HepG2 (cell line): Measurements from ENCODE around the gene PPARA. TPM values are rescaled to one million over a fixed set of nuclear protein-coding genes. Genes with fewer than 3 reads are reported as not detected.

Experiments used
- ATAC-seq: fragments of 200-7000 bp; cut with Tn5 transposase; 3 replicates; pipeline ENCODE4 v1.9.1; 2020; ENCODE audit warnings: mild to moderate bottlenecking, moderate library complexity
- BruUV-seq: library from RNA; stranded (reverse); fragments of 400-500 nt; replicated peaks from 2 replicates; lab custom pipeline; 2021; lab: Mats Ljungman, UMichigan
- CTCF ChIA-PET: fragments of 300-600 bp; formaldehyde crosslinking; extraction: SDS; loops from one replicate; lab custom pipeline; 2021; ENCODE audit warnings: low total read pairs, inconsistent platforms, low intra/inter-chr PET ratio; lab: Yijun Ruan, JAX
- POLR2A ChIA-PET: fragments of 350-600 bp; sonication (Branson Sonifier 250); formaldehyde crosslinking; loops from one replicate; lab custom pipeline; 2020; ENCODE audit warnings: antibody characterized with exemption, inconsistent platforms; lab: Yijun Ruan, JAX
- DNase-seq: peaks from one replicate; pipeline ENCODE4 v3.0.0-alpha.2; 2015; ENCODE audit warnings: low spot score
- FAIRE-seq: peaks from 3 replicates; lab custom pipeline; 2011; peaks lifted over from hg19 to GRCh38; lab: Jason Lieb, UNC
- H2AFZ ChIP-seq: one replicate; pipeline ENCODE4 v1.6.1; 2011; ENCODE audit warnings: low read length, inconsistent platforms
- H3K27ac ChIP-seq: fragments of 300-600 bp; 3 replicates; pipeline ENCODE4 v1.8.0; 2011; ENCODE audit warnings: mixed run types, mild to moderate bottlenecking, mixed read lengths, low read length, inconsistent platforms; ENCODE audit not compliant: insufficient read depth; ENCODE audit errors: extremely low read length
- H3K27me3 ChIP-seq, 2 experiments: fragments of 200-600 bp in 1 of 2; 2 replicates in 1 of 2; 3 replicates in 1 of 2; pipeline versions ENCODE4 v1.6.0 to v1.8.0; 2011; ENCODE audit warnings: low read length in 2 of 2, mild to moderate bottlenecking in 2 of 2, moderate library complexity in 2 of 2, inconsistent platforms in 1 of 2; ENCODE audit not compliant: insufficient read depth in 2 of 2, control insufficient read depth in 1 of 2
- H3K36me3 ChIP-seq, 2 experiments: fragments of 200-600 bp in 1 of 2; replicated peaks in 1 of 2; 2 replicates in 1 of 2; 3 replicates in 1 of 2; pipeline versions ENCODE4 v1.5.1 to v1.8.0; 2011; ENCODE audit warnings: low read length in 2 of 2, inconsistent platforms in 1 of 2; ENCODE audit not compliant: insufficient read depth in 2 of 2, control insufficient read depth in 1 of 2
- H3K4me1 ChIP-seq: 2 replicates; pipeline ENCODE4 v1.5.1; 2012; ENCODE audit warnings: low read length, inconsistent platforms; ENCODE audit not compliant: insufficient read depth
- H3K4me2 ChIP-seq: 2 replicates; pipeline ENCODE4 v1.6.0; 2011; ENCODE audit warnings: low read depth, low read length, inconsistent platforms
- H3K4me3 ChIP-seq, 3 experiments: fragments of 200-600 bp in 1 of 3; sonication (generic), shearing (Covaris generic) in 1 of 3; replicated peaks in 1 of 3; 2 replicates each; pipeline ENCODE4 v1.5.1; 2011 to 2016; ENCODE audit warnings: low read length in 3 of 3, inconsistent platforms in 2 of 3, low read depth in 2 of 3, mild to moderate bottlenecking in 2 of 3, control low read depth in 1 of 3, mixed read lengths in 1 of 3; ENCODE audit not compliant: insufficient read depth in 1 of 3
- H3K79me2 ChIP-seq: one replicate; pipeline ENCODE4 v1.6.1; 2011; ENCODE audit warnings: low read length, inconsistent platforms; ENCODE audit not compliant: insufficient read depth
- H3K9ac ChIP-seq: 2 replicates; pipeline ENCODE4 v1.6.0; 2011; ENCODE audit warnings: mild to moderate bottlenecking, low read depth, low read length, inconsistent platforms; ENCODE audit not compliant: insufficient read depth
- H3K9me3 ChIP-seq: 2 replicates; pipeline ENCODE4 v1.5.1; 2012; ENCODE audit warnings: mild to moderate bottlenecking, low read length
- H4K20me1 ChIP-seq: 2 replicates; pipeline ENCODE4 v1.6.0; 2011; ENCODE audit warnings: inconsistent platforms, mild to moderate bottlenecking, low read length, moderate library complexity; ENCODE audit not compliant: insufficient read depth
- AHR ChIP-seq: IDR thresholded peaks from 2 replicates; pipeline ENCODE4 v1.6.1; 2018; ENCODE audit warnings: missing genetic modification reagents, missing compliant biosample characterization
- ASH2L ChIP-seq: fragments of 300-600, 200-600 bp; sonication (generic); IDR thresholded peaks from 2 replicates; pipeline ENCODE4 v1.7.0; 2017; ENCODE audit warnings: low read depth, mild to moderate bottlenecking, moderate library complexity, mixed read lengths, low read length; ENCODE audit not compliant: insufficient read length
- ELF3 ChIP-seq: IDR thresholded peaks from 2 replicates; pipeline ENCODE4 v1.6.1; 2016; ENCODE audit warnings: missing genetic modification reagents, missing compliant biosample characterization
- HES4 ChIP-seq: sonication (generic); formaldehyde crosslinking; IDR thresholded peaks from 2 replicates; pipeline ENCODE4 v1.9.0; 2021; ENCODE audit warnings: mild to moderate bottlenecking, missing genetic modification reagents, borderline replicate concordance
- KLF16 ChIP-seq, 2 experiments: sonication (generic) in 1 of 2; formaldehyde crosslinking in 1 of 2; IDR thresholded peaks; 2 replicates each; pipeline versions ENCODE4 v1.6.1 to v1.8.0; 2016 to 2023; ENCODE audit warnings: missing genetic modification reagents in 2 of 2, missing compliant biosample characterization in 1 of 2
- MIER3 ChIP-seq: IDR thresholded peaks from 2 replicates; pipeline ENCODE4 v1.6.1; 2016; ENCODE audit warnings: missing compliant biosample characterization, borderline replicate concordance
- NR2F6 ChIP-seq, 2 experiments: IDR thresholded peaks; 2 replicates each; pipeline ENCODE4 v1.6.1; 2016; ENCODE audit warnings: antibody characterized with exemption in 1 of 2, mild to moderate bottlenecking in 1 of 2
- SP140L ChIP-seq: sonication (generic); formaldehyde crosslinking; IDR thresholded peaks from 2 replicates; pipeline ENCODE4 v1.4.0; 2020; ENCODE audit warnings: missing genetic modification reagents, borderline replicate concordance
- SP2 ChIP-seq: sonication (generic); formaldehyde crosslinking; IDR thresholded peaks from 2 replicates; pipeline ENCODE4 v1.5.1; 2020; ENCODE audit warnings: mild to moderate bottlenecking, missing genetic modification reagents
- STAT5B ChIP-seq: sonication (generic); formaldehyde crosslinking; IDR thresholded peaks from 2 replicates; pipeline ENCODE4 v1.4.0; 2020; ENCODE audit warnings: missing genetic modification reagents
- XBP1 ChIP-seq: sonication (generic); formaldehyde crosslinking; IDR thresholded peaks from 2 replicates; pipeline ENCODE4 v1.5.0; 2020; ENCODE audit warnings: missing genetic modification reagents
- ZNF124 ChIP-seq: sonication (generic); formaldehyde crosslinking; IDR thresholded peaks from 2 replicates; pipeline ENCODE4 v1.4.0; 2020; ENCODE audit warnings: missing genetic modification reagents
- ZNF589 ChIP-seq: sonication (generic); formaldehyde crosslinking; conservative IDR thresholded peaks from 2 replicates; pipeline ENCODE4 v1.8.0; 2022; ENCODE audit warnings: mild to moderate bottlenecking, moderate library complexity, missing genetic modification reagents
- WGBS: methylation state at CpG from one replicate; pipeline ENCODE4 v1.1.6; 2017; ENCODE audit warnings: low lambda C conversion rate; 5-methylcytosine and 5-hydroxymethylcytosine counted together
- in situ Hi-C: cut with HindIII; loops from 2 replicates; pipeline ENCODE4 v1.10.0; 2017; ENCODE audit warnings: low pct_unique_long_range_greater_than_20kb; ENCODE audit not compliant: extremely low pct_ligation_motif_present
- intact Hi-C: fragments of 100-400 bp; cut with micrococcal nuclease; formaldehyde crosslinking; loops from one replicate; pipeline ENCODE4 v1.10.0; 2022; ENCODE audit not compliant: unreplicated experiment
- polyA plus RNA-seq, 8 experiments: library from polyadenylated mRNA; depleted of rRNA in 3 of 8; stranded (reverse) in 7 of 8; unstranded in 1 of 8; fragments of >200 nt; fragmentation: Illumina TruSeq in 4 of 8; extraction: Trizol in 4 of 8; gene quantifications; 2 replicates each; pipeline versions ENCODE4 v1.2.1 to v1.2.3, GENCODE V29; 2011 to 2016; ENCODE audit warnings: low read depth in 4 of 8, missing spikeins in 1 of 8, mixed read lengths in 1 of 8; ENCODE audit not compliant: insufficient read depth in 1 of 8
- total RNA-seq, 5 experiments: library from RNA; depleted of rRNA; stranded (reverse); fragments of >200 nt; fragmentation: Illumina TruSeq; extraction: Trizol; gene quantifications; 2 replicates each; pipeline ENCODE4 v1.2.3, GENCODE V29; 2016; ENCODE audit warnings: low read depth in 1 of 5
- TF ChIP-seq, protein P1 (sequence below): sonication (generic); formaldehyde crosslinking; IDR thresholded peaks from 2 replicates; pipeline ENCODE4 v1.8.0; 2022; ENCODE audit warnings: low read depth, missing genetic modification reagents
- TF ChIP-seq, protein P2 (sequence below): sonication (generic); formaldehyde crosslinking; IDR thresholded peaks from 2 replicates; pipeline ENCODE4 v1.4.0; 2020; ENCODE audit warnings: missing genetic modification reagents
- TF ChIP-seq, protein P3 (sequence below): sonication (generic); formaldehyde crosslinking; IDR thresholded peaks from 2 replicates; pipeline ENCODE4 v1.4.0; 2020; ENCODE audit warnings: missing genetic modification reagents
- TF ChIP-seq, protein P4 (sequence below): sonication (generic); formaldehyde crosslinking; IDR thresholded peaks from 2 replicates; pipeline ENCODE4 v1.8.0; 2022; ENCODE audit warnings: missing genetic modification reagents, low read depth, mild to moderate bottlenecking, borderline replicate concordance

The PPARA gene
- total and polyA plus RNA-seq, 2 of the 13 experiments (the other 11 are each of a cell fraction or from before 2014, with no cell fraction given), result 18.2 to 24.7 TPM

DNA sequence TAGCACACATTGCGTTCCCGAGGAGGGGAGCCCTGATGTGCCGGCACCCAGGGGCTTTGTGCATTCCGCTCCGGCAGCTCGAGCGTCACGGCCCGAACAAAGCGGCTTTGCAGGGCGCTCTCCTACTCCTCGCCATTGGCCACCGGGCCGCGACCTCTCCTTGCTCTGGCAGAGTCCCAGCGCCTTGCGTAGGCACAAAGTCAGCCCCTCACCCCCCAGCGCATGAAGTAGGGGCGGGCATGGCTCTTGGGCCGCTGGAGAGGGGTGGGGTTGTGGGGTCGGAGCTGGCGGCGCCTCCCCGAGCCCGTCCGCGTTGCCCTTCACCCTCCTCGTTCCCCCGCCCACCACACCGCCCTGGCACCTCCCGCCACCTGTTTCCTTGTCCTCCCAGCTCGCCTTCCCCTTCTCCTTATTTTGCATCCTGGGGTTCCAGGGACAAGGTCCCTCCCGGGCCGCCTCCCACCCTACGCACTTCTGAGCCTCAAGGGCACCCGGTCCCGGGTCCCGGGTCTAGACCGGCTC, 753 bp upstream of the PPARA start:
- Histone ChIP-seq H3K36me3 (peaks cover 0 to 4% of the 10 kb centered on the region in 2 experiments; a peak in 2 of 5 replicates), H2AFZ (no peak overlapping the region), H3K27ac (peak overlapping the region; percentile 77), H3K79me2 (peaks cover 7% of the 10 kb centered on the region), H3K27me3 (no peaks in the 10 kb centered on the region), H3K4me1 (peaks cover 49% of the 10 kb centered on the region), H3K4me3 (peak overlapping the region; percentile 78 to 89 (median 88)), H3K9ac (peak overlapping the region; percentile 73), H3K4me2 (peak overlapping the region; percentile 96), H3K9me3 (no peaks in the 10 kb centered on the region), H4K20me1 (no peaks in the 10 kb centered on the region)
- WGBS, result 0% methylated on average over 6 of the region's 39 CpGs
- intact Hi-C loops (no loop called here), in situ Hi-C loops (loop anchor here (25.0 kb wide), 1 partner anchor 388 kb away; the partner anchor contains the start of gene CELSR1)
- POLR2A ChIA-PET, result interaction anchor here (0.9 to 4.9 kb wide), 7 partner anchors 10 to 186 kb away, joined by 3 to 54 read pairs (median 6); partner anchors contain the start of genes TRMU and TTC38
- FAIRE-seq (no peak), ATAC-seq (peak; percentile 29), DNase-seq (no peak)
- BruUV-seq, result TSS peak; percentile 75
- CTCF ChIA-PET, result no interaction called here
- 0 out of 2 replicates have a peak, but pooled peaks have one; percentile 3 for TF ChIP-seq ELF3
- TF ChIP-seq STAT5B (CRISPR knock-in tag), result no peak
- no peak for TF ChIP-seq ZNF589
- TF ChIP-seq, protein P1, sequence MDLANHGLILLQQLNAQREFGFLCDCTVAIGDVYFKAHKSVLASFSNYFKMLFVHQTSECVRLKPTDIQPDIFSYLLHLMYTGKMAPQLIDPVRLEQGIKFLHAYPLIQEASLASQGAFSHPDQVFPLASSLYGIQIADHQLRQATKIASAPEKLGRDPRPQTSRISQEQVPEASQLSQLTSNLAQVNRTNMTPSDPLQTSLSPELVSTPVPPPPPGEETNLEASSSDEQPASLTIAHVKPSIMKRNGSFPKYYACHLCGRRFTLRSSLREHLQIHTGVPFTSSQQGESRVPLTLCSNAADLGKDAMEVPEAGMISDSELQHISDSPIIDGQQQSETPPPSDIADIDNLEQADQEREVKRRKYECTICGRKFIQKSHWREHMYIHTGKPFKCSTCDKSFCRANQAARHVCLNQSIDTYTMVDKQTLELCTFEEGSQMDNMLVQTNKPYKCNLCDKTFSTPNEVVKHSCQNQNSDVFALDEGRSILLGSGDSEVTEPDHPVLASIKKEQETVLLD (CRISPR knock-in tag), result no peak
- TF ChIP-seq ZNF124, result peak; percentile 21; the same call in 1 of the 2 replicates
- TF ChIP-seq ASH2L, result peak; percentile 26
- TF ChIP-seq MIER3 (CRISPR knock-in tag), result 0 out of 2 replicates have a peak, but pooled peaks have one; percentile 31
- TF ChIP-seq HES4 (CRISPR knock-in tag), result no peak
- TF ChIP-seq, protein P2, sequence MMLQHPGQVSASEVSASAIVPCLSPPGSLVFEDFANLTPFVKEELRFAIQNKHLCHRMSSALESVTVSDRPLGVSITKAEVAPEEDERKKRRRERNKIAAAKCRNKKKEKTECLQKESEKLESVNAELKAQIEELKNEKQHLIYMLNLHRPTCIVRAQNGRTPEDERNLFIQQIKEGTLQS (CRISPR knock-in tag), result no peak
- TF ChIP-seq, protein P3, sequence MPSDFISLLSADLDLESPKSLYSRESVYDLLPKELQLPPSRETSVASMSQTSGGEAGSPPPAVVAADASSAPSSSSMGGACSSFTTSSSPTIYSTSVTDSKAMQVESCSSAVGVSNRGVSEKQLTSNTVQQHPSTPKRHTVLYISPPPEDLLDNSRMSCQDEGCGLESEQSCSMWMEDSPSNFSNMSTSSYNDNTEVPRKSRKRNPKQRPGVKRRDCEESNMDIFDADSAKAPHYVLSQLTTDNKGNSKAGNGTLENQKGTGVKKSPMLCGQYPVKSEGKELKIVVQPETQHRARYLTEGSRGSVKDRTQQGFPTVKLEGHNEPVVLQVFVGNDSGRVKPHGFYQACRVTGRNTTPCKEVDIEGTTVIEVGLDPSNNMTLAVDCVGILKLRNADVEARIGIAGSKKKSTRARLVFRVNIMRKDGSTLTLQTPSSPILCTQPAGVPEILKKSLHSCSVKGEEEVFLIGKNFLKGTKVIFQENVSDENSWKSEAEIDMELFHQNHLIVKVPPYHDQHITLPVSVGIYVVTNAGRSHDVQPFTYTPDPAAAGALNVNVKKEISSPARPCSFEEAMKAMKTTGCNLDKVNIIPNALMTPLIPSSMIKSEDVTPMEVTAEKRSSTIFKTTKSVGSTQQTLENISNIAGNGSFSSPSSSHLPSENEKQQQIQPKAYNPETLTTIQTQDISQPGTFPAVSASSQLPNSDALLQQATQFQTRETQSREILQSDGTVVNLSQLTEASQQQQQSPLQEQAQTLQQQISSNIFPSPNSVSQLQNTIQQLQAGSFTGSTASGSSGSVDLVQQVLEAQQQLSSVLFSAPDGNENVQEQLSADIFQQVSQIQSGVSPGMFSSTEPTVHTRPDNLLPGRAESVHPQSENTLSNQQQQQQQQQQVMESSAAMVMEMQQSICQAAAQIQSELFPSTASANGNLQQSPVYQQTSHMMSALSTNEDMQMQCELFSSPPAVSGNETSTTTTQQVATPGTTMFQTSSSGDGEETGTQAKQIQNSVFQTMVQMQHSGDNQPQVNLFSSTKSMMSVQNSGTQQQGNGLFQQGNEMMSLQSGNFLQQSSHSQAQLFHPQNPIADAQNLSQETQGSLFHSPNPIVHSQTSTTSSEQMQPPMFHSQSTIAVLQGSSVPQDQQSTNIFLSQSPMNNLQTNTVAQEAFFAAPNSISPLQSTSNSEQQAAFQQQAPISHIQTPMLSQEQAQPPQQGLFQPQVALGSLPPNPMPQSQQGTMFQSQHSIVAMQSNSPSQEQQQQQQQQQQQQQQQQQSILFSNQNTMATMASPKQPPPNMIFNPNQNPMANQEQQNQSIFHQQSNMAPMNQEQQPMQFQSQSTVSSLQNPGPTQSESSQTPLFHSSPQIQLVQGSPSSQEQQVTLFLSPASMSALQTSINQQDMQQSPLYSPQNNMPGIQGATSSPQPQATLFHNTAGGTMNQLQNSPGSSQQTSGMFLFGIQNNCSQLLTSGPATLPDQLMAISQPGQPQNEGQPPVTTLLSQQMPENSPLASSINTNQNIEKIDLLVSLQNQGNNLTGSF (CRISPR knock-in tag), result no peak
- peak; percentile 23; the same call in 1 of the 2 replicates for TF ChIP-seq AHR
- TF ChIP-seq, protein P4, sequence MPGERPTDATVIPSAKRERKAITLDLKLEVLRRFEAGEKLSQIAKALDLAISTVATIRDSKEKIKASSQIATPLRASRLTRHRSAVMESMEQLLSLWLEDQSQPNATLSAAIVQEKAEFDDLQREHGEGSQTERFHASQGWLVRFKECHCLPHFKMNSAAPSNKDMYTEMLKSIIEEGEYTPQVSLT, result no peak
- no peak for TF ChIP-seq SP140L (CRISPR knock-in tag)
- 0 out of 4 replicates have a peak, but pooled peaks of 1 of the 2 experiments have one; percentile 6 for TF ChIP-seq KLF16 (CRISPR knock-in tag; IDR thresholded peaks at IDR 0.05)
- no peak; the same call in 1 of the 2 replicates for TF ChIP-seq SP2 (CRISPR knock-in tag)
- no peak for TF ChIP-seq NR2F6 (IDR thresholded peaks at IDR 0.05)
- peak; percentile 10; the same call in 1 of the 2 replicates for TF ChIP-seq NR2F6 (CRISPR knock-in tag; IDR thresholded peaks at IDR 0.05)
- no peak for TF ChIP-seq XBP1 (CRISPR knock-in tag)
